Measurements from ENCODE around the gene GSS.

Gene GSS

DNA sequence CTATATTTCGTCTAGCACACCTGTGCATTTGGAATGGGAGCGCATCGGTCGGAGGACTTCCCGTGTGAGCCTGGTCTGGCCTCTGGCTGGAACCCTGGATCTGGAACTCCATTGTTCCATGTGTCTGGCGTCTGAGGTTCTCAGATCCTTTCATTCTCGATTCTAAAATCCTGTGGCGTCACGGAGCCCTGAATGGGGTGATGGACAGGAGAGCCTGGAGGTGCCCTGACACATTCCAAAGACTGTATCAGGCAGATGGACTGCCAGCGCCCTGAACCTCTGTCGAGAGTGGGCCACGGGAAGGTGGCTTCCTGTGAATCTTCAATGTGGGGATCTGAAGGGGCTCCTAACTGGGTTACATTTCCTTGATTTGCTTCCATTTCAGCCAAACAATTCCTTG is 20.7 kb upstream of the GSS start:
- no peak for DNase-seq

DNA sequence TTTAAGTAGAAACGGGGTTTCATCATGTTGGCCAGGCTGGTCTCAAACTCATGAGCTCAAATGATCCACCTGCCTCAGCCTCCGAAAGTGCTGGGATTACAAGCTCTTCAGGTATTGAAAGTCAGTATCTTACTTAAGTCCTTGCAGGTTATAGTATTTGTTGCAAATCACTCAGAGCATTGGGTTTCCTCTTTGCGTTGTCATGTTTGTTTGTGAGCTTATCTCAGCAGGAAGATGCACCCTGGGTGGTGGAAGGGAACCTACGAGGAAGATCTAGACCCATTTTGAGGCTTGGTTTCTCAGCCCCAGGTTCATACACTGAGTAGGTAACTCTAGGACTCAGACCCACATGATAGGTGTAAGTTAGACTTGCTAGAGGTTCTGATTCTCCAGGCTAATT is 18.6 kb upstream of the GSS start:
- no peak for DNase-seq

DNA sequence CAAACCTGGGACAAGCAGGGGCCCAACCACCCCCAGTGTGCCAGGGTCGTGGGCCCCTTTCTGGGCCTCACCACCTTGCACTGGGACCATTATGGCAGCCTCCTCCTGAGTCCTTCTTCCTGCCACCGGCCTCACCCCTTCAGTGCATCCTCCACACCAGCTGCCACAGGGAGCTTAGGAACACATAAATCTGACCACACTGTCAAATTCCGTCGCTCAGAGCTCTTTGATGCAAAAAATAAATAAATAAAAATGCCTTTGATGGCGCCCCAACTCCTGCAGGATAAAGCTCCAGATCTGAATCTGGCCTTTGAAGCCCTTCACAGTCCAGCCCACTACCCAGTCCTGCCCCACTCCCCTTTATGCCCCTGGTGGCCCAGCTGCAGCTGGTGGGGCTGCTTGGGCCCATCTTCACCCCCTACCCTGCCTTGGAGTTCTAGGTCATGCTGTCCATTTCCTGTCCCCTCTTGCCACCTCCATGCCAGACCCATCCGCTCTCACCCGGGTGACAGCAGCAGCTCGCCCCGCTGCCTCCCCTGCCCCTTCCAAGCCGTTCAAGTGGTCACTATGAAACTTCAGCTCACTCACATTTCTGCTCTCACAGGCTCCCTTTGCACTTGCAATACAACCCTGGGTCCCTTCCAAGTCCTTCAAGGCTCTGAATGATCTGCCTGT is 16.1 kb upstream of the GSS start:
- no peak for DNase-seq

DNA sequence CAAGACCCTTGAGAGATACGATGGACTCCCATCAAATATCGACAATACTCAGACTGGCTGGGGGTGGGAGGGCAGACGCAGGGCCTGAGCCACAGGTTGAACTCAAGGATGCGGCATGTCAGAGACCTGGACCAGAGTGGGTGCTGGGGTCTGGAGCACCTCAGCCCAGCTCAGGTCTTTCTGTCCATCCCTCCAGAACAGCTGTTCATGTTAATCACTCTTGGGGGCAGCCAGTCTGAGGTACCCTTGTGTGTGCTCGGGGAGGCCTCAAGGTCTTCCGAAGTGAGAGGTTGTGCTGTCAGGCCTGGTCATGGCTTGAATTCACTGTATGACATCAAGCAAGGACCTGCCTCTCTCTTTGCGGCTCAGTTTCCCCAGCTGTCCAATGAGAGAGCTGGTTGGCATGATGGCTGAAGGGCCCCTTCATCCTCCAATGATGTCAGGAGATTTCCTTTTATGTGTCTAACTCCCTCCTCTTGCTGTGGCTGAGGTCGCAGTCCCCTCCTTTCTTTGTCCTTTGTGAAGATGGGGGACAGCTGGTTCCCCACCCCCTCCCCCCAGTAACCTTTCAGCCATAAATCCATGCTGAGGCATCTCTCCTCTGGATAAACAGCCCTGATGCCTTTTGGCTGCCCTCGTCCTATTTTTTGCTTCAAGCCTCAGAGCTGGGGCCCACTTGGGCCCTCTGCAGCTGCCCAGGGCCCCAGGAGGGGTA is 15.4 kb upstream of the GSS start:
- DNase-seq: no peak

DNA sequence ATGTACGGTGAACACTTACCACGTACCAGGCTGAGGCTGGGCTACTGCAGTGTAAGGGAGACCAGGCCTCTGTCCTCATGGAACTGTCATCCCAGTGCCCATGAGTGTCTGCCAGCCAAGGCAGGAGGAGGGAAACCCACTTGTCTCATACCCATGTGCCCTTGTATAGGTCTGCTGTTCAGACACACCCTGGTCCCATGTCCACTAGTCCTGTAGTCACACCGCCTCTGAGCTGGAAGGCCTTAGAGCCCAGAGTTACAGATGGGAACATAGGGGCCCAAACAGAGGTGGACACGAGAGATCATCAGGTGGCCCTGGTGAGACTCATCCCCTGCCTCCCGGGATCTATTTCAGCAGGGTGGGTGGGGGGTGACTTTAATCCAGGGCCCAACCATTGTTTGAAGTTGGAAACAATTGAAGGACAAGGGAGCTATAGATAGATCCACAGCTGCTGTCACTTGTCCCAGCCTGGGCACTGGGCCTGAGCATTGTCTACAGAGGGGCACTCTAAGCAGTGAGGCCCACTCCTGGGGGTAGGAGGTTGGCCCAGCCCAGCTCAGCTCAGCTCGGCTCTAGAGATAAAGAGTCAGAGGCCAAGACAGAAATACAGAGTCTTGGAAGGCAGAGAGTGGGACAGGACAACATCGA is 14.7 kb upstream of the GSS start:
- no peak for DNase-seq

DNA sequence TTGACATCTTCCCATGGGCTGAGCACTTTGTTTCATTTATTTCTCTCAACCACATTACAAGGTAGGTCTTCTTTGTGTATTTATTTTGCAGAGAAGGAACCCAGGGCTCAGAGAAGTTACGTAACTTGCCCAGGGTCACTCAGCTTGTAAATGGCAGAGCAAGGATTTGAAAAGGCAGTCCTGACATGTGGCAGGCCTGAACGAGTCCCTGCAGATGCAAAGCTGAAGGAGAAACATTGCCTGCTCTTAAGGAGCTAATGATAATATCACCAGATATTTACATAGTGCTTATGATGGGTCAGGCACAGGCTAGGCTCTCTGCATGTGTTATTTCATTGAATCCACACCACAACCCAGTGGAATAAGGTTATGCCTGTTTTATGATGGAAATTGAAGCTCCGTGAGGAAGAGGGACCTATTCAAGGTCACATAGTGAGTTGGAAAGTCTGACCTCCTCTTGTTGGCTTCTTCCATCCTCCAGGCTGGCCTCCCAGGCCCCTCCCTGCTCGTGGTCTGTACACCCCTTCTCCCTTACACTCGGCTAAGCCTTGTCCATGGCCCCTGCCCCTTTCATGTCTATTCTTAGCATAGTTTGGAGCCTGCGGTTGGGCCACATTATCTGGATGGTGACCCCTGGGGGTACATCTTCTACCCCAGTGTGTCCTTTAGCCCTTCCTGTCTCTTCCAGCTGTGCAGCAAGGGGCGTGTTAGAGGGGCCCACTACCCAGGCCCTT is 12.6 kb upstream of the GSS start:
- DNase-seq: no peak

DNA sequence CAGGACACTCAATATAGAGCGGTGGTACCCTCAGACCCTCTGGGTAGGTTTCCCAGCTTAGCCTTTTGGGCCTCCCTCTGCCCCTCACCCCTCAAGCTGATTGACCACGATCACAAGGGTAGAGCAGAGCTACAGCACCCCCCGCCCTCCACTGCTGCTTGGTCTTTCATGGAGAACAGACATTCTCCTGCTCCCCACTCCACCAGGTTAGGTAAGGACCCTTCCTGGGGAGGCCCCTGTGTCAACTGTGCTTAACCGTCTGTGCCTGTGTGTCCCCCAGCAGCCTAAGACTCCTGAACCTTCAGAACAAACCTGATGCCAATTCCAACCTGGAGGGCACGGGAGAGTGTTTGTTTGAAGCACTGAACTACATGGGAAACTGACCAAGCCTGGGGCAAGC is 11.8 kb upstream of the GSS start:
- no peak for DNase-seq

DNA sequence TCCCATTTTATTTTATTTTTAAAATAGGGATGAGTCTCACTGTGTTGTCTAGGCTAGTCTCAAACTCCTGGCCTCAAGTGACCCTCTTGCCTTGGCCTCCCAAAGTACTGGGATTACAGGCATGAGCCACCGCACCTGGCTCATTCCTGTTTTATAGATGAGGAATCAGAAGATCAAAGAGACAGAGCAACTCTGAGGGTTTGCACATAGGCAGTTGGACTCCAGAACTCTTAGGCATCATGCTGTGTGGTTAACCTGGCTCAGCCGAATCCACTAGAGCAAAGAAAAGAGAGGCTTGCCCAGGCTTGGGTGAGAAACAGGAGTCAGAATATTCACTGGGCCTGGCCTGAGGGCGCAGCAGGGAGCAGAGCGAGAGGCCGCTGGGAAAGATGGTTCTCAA is 9.4 kb upstream of the GSS start:
- no peak for DNase-seq

DNA sequence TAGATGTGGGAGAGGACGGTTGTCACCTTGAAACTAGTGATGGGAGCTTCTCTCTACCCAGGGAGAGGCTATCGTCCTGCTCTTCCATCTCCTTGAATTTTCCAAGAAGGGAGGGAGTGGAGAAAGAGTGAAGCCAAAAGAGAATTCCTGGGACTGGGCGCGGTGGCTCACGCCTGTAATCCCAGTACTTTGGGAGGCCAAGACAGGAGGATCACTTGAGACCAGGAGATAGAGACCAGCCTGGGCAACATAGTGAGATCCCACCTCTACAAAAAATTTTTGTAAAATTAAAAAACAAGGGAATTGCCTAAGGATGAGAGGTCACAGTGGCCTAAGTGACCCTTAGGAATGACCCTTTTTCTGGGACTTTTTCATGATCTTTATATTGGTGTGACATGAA is 8.9 kb upstream of the GSS start:
- DNase-seq: no peak

DNA sequence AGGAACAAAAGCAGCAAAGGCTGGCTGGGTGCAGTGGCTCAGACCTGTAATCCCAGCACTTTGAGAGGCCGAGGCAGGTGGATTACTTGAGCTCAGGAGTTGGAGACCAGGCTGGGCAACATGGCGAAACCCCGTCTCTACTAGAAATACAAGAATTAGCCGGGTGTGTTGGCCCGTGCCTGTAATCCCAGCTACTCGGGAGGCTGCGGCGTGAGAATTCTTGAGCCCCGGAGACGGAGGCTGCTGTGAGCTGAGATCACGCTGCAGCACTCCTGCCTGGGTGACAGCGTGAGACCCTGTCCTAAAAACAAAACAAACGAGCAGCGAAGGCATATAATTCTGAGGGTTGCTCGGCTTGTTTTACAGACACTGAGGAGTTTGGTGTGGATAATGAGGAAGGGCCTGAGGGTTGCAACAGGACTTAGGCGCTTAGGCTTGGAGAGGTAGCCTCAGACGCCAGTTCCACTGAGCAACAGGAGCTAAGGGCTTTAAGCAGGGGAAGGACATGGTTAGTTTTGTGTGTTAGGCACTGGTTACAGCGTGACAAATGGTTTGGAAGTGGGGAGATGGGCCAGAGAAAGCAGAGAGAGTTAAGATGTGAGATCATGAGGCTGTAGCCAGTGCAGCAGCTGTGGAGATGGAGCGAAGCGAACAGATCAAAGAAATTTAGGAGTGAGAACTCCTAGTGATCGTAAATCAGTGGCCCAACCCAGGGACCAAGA is 1.3 kb upstream of the GSS start:
- DNase-seq: no peak

DNA sequence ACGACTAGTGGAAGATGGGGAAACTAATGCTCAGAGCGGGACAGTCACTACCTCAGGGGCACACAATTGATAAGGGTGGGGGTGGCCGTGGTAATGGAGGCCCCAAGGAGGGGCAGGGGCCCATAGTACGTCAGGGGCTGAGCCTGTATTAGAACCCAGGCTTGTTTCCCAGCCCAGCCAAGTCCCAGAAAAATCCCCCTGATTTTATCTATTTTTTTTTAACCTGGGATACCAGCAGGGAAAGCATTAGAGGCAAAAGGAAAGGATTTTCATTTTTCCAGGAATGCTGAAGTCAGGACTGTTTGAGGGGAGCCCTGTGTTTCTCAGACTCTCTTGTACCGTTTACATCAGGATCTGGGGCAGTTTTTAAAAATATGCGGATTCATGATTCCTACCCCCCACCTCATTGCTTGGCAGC is 444 bp upstream of the GSS start:
- DNase-seq: no peak

DNA sequence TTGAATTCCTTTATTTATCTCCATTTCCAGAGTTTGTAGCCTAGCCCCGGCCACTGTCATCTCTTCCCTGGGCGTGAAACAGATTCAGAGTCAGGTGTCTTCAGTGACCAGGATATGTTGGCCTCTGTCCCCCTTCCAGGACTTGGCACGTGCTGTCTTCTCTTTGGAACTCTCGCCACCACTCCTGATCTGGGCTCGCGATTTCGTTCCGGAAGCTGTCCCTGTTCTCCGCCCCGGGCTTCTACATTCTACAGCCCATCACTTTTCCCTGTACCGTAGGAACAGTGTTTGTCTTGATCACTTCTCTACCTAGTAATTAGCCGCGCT is 739 bp downstream of the GSS start:
- no peak for DNase-seq

DNA sequence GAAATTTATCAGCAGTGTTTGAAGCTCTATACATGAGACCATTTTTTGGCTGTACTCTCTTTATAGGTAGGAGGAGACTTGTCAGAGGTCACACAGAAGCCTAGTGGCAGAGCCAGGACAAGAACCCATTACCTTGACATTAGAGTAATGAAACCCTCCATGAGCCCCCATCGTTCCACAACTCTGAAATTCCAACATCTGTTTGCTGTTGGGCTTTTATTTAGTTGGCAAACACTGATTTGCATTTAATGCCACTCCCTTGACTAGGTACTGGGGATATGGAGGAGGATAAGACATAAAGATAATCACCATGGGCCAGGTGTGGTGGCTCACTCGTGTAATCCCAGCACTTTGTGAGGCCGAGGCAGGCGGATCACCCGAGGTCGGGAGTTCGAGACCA is 1.6 kb downstream of the GSS start:
- DNase-seq: no peak

DNA sequence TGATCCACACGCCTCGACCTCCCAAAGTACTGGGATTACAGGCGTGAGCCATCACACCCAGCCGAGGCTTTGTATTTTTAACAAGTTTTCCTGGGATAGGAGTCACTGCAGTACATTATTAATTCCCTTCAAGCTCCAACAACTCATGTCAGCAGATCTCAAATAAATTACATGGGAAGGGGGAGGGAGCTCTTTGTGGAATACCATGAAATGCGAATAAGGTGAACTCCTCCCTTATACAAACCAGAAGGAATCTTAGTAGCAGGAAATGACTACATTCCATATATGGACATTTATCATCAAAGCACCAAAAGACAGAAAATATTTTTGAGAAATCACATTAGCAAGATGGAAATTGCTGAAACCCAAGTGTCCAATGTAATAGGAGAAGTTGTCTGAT is 2.9 kb downstream of the GSS start:
- DNase-seq: no peak

DNA sequence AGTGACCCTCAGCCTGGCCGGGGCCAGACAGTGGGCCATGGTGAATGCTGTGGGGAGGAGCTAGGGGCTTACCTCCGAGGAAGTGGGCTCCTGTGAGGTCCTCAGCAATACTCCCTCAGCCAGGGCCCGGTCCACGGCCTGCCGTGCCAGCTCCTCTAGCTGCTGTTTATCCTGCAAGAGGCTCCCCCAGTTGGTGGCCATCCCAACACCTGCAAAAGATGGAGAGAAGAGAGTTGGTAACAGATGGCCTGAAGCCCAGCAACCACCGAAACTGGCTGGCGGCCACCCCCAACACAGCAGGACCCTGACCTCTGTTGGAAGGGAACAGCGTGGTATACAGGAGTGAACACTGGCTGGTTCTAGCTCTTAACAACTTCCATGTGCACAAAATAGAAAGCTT is 4.0 kb downstream of the GSS start:
- DNase-seq: no peak

DNA sequence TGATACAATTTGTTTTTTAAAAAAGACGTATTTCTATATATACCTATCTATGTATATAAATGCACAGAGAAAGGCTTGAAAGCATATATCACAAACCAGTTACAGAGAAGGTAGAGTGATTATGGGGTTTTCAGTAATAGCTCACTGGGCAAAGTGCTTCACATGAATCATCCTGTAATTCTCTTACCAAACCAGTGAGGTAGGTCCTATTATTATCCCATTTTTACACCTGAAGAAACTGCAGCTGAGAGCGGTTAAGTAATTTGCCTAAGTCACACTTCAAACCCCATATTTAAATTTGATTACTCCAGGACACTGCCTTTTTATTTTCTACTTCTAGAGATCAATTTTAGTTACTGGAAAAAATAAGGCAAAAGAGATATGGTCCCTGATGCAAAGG is 4.4 kb downstream of the GSS start:
- no peak for DNase-seq

DNA sequence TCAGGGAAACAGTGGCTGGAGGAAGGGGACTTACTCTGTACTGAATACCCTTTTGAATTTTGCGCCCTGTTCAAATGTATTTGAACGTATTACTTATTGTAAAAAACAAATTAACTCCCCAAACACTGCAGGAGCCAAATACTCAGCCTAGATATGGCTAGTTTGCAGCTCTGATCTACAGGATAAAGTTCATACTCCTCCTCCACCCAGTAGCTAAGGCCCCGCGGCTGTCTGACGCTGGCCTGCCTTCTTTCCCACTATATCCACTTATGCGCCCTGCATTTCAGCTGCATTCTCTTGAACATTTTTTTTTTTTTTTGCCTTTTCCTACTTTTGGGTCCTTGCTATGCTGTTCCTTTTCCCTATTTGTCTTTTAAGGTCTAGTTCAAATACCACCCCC is 6.5 kb downstream of the GSS start:
- no peak for DNase-seq

DNA sequence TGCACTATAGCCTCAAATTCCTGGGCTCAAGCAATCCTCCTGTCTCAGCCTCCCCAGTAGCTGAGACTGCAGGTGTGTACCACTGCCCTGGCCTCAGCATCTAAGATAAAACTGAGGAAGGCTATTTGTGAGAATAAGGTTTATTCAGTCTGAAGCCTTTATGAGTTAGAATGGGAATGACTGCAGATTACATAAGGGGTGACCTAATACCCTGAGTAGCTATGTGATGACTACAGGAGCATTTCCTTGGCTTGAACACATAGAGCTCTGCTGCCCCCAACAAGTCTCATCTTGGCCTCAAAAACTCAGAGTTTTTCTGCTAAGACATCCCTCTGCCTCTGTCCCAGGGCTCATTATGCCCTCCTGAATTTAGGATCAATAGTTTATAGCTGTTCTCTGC is 7.6 kb downstream of the GSS start:
- DNase-seq: no peak

DNA sequence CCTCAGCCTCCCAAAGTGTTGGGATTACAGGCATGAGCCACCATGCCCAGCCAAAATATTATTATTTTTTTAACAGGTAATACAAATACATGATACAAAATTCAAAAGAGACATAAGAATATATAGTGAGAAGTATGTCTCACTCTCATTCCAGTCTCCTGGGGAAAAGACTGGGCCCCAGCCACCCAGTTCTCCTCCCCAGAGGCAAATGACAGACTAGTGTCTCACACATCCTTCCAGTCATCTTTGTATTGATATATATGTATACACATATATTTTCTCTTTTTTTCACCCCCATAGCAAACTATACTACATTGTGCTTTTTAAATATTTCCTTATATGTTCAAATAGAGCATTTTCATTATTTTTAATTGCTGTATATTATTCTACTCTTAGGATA is 8.3 kb downstream of the GSS start:
- DNase-seq: no peak

DNA sequence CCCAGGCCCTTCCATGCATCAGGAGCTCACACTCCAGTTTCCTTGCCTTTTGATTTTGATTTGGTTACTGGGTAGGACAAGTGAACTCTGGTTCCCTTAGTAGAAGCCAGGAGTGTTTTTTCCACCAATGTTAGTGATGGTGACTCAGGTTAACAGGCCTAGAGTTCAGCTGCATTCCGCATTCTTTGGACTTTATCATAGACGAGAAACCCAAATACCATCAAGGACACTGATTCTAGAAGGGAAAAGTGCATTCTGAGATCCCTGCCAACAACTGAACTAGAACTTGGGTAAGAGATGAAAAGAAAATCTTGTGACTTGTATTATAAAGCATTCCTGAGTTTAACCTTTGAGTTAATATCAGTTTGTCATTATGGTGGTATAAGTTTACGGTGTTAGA is 8.9 kb downstream of the GSS start:
- DNase-seq: no peak

DNA sequence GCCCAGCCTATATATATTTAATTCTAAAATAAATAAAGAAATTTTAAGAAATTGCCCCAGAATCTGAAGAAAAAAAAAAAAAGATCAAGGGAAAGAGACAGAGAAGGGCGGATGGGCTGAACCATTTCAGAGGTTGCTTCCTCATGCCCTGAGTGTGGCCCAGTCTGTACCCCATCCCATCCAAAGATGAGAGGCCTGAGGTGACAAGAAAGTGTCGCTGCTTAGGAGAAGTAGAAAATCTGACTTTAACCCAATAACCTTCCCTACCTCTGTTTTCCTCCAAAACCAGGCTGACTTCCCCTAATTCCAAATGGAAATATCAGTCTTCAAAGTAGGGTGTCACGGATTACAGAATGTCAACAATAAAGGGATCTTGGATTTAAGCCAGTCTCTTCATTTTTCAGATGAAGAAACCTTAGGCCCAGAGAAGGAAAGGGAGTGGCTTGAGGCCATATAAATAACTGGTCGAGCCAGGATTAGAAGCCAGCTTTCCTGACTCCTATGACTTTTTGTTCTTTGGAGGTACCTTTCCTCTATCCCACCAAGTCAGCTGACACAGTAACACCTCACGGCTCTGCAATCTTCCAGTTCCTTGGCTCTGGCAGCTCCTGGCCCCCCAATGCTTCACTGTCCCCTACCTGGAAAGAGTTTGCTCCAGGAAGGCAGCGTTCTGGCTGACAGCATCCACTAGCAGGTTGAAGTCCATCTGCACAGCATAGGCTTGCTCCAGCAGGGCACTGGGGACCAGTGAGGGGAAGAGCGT is 10.1 kb downstream of the GSS start:
- DNase-seq: no peak

DNA sequence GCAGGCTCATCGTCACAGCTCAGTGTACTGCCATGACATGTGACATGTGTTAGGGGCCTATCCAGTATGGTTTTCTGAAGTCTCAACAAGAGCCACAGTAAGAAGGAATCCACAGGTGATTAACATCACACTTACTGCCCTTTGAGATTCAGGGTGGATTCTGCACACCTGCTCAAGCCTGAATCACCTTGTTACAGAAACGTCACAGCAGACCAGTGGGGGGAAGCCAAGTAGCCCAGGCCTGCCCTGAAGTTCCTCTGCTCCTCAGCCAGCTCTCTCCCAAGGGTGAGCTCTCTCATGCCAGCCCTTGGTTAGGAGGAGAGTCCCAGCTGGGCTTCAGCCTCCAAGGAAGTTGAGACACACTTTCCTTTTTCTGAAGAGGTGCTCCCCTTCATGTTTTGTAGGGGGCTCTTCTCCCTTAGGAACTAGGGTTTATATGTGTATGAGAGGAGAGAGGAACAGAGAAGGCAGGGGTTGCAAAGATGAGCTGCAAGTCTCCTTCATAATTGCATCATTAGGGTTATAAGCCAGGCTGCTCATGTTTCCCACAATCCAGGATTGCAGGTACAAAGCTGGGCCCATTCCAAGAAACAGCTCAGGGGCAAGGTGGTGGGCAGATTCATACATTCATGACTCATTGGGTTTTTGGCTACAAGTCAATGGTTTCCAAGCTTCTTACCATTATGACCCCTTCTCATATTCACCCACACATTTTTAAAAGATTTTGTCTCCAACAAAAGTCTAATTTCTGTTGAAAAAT is 11.6 kb downstream of the GSS start:
- DNase-seq: no peak

Data from NCI-H1694 (cell line).